A673 (cell line): ENCODE data around the gene ZNF232.

Source experiments
- CTCF ChIP-seq: fragments of 300-800, 200-600 bp; sonication (generic); conservative IDR thresholded peaks from 2 replicates; pipeline ENCODE4 v1.5.1; 2017; ENCODE audit warnings: low read depth, mild to moderate bottlenecking, antibody characterized with exemption, low read length, moderate library complexity, mixed read lengths
- EZH2 ChIP-seq: fragments of 200-600 bp; sonication (generic); IDR thresholded peaks from 2 replicates; pipeline ENCODE4 v1.6.1; 2017; ENCODE audit warnings: borderline replicate concordance, low read depth, mild to moderate bottlenecking, mixed read lengths, antibody characterized with exemption, low read length; ENCODE audit not compliant: poor library complexity, severe bottlenecking

GRCh38 chr17:5127910-5128309 is 16.2 kb upstream of the ZNF232 start:
- TF ChIP-seq EZH2 (no peak), CTCF (no peak)
